SK-N-SH (cell line): Measurements from ENCODE around the gene XYLT2. TPM values are rescaled to one million over a fixed set of nuclear protein-coding genes. Genes with fewer than 3 reads are reported as not detected.

ENCODE experiments used
- CTCF ChIA-PET: fragments of 300-600, 350-600 bp; formaldehyde crosslinking; extraction: SDS; loops from one replicate; lab custom pipeline; 2021; lab: Yijun Ruan, JAX
- POLR2A ChIA-PET: fragments of 350-600 bp; sonication (Branson Sonifier 250); formaldehyde crosslinking; extraction: SDS; loops from one replicate; lab custom pipeline; 2020; ENCODE audit warnings: antibody characterized with exemption, inconsistent platforms; lab: Yijun Ruan, JAX
- DNase-seq: peaks from one replicate; pipeline ENCODE4 v3.0.0; 2012
- H2AFZ ChIP-seq: fragments of 200-600 bp; sonication (generic); 2 replicates; pipeline ENCODE4 v1.8.1; 2016; ENCODE audit warnings: antibody characterized with exemption, mild to moderate bottlenecking, low read depth
- H3F3A ChIP-seq: fragments of 200-600 bp; sonication (generic); replicated peaks from 2 replicates; pipeline ENCODE3; 2016; ENCODE audit warnings: antibody characterized with exemption, mild to moderate bottlenecking; ENCODE audit not compliant: insufficient read depth
- H3K27ac ChIP-seq, 2 experiments: fragments of 200-500 bp in 1 of 2; fragments of 200-600 bp in 1 of 2; sonication (Bioruptor generic) in 1 of 2; sonication (generic), shearing (Covaris generic) in 1 of 2; 2 replicates each; pipeline versions ENCODE4 v1.5.1 to v1.6.1; 2014 to 2016; ENCODE audit warnings: low read depth in 2 of 2, inconsistent platforms in 1 of 2, low read length in 1 of 2, mild to moderate bottlenecking in 1 of 2, mixed read lengths in 1 of 2
- H3K27me3 ChIP-seq: fragments of 200-600 bp; sonication (generic), shearing (Covaris generic); 2 replicates; pipeline ENCODE4 v1.6.1; 2016; ENCODE audit warnings: mixed run types; ENCODE audit not compliant: insufficient read depth
- H3K36me3 ChIP-seq, 2 experiments: fragments of 200-500 bp in 1 of 2; fragments of 200-600 bp in 1 of 2; sonication (Bioruptor generic) in 1 of 2; sonication (generic) in 1 of 2; replicated peaks in 1 of 2; 2 replicates each; pipeline versions ENCODE3 to v1.5.1; 2014 to 2016; ENCODE audit warnings: low read length in 1 of 2, mild to moderate bottlenecking in 1 of 2; ENCODE audit not compliant: insufficient read depth in 2 of 2, control insufficient read depth in 1 of 2
- H3K4me1 ChIP-seq, 2 experiments: fragments of 200-500 bp in 1 of 2; fragments of 200-600 bp in 1 of 2; sonication (Bioruptor generic) in 1 of 2; sonication (generic), shearing (Covaris generic) in 1 of 2; 2 replicates each; pipeline versions ENCODE4 v1.5.1 to v1.6.1; 2014 to 2016; ENCODE audit warnings: low read depth in 1 of 2, low read length in 1 of 2, mixed run types in 1 of 2; ENCODE audit not compliant: insufficient read depth in 2 of 2, control insufficient read depth in 1 of 2
- H3K4me2 ChIP-seq: fragments of 200-600 bp; sonication (generic), shearing (Covaris generic); 2 replicates; pipeline ENCODE4 v1.6.1; 2017; ENCODE audit warnings: mixed run types
- H3K4me3 ChIP-seq, 2 experiments: fragments of 200-500 bp in 1 of 2; fragments of 200-600 bp in 1 of 2; sonication (Bioruptor generic) in 1 of 2; sonication (generic), shearing (Covaris generic) in 1 of 2; 2 replicates each; pipeline versions ENCODE4 v1.5.1 to v1.8.1; 2014 to 2016; ENCODE audit warnings: low read depth in 2 of 2, inconsistent platforms in 1 of 2, low read length in 1 of 2, mild to moderate bottlenecking in 1 of 2, mixed read lengths in 1 of 2, moderate library complexity in 1 of 2
- H3K79me2 ChIP-seq: fragments of 200-600 bp; sonication (generic); 2 replicates; pipeline ENCODE4 v1.8.1; 2017; ENCODE audit warnings: mild to moderate bottlenecking; ENCODE audit not compliant: insufficient read depth
- H3K9ac ChIP-seq: fragments of 200-600 bp; sonication (generic); 2 replicates; pipeline ENCODE4 v1.6.1; 2017; ENCODE audit warnings: mixed run types
- H3K9me2 ChIP-seq: fragments of 200-600 bp; sonication (generic); 2 replicates; pipeline ENCODE4 v1.6.1; 2017; ENCODE audit warnings: mixed run types
- H3K9me3 ChIP-seq: fragments of 200-600 bp; sonication (generic); 2 replicates; pipeline ENCODE4 v1.6.1; 2017; ENCODE audit warnings: mixed run types, mild to moderate bottlenecking, moderate library complexity
- H4K20me1 ChIP-seq: fragments of 200-600 bp; sonication (generic); 2 replicates; pipeline ENCODE4 v1.6.1; 2017; ENCODE audit warnings: mild to moderate bottlenecking, mixed run types; ENCODE audit not compliant: insufficient read depth
- CTCF ChIP-seq: fragments of 200-600 bp; sonication (generic); IDR thresholded peaks from 2 replicates; pipeline ENCODE4 v1.6.1; 2017; ENCODE audit warnings: antibody characterized with exemption, mild to moderate bottlenecking, moderate library complexity
- ELF1 ChIP-seq: IDR thresholded peaks from 2 replicates; pipeline ENCODE4 v1.4.0; 2012
- EP300 ChIP-seq, 2 experiments: IDR thresholded peaks; 2 replicates each; pipeline versions ENCODE4 v1.4.0 to v1.6.1; 2012; ENCODE audit warnings: borderline replicate concordance in 1 of 2, low read depth in 1 of 2, low read length in 1 of 2
- JUND ChIP-seq: IDR thresholded peaks from 2 replicates; pipeline ENCODE4 v1.4.0; 2012
- MEF2A ChIP-seq: IDR thresholded peaks from 2 replicates; pipeline ENCODE4 v1.4.0; 2012; ENCODE audit warnings: low read depth, borderline replicate concordance
- MXI1 ChIP-seq: IDR thresholded peaks from 2 replicates; pipeline ENCODE4 v1.6.1; 2012; ENCODE audit warnings: mild to moderate bottlenecking, low read depth, low read length, improper control_type of control experiment
- NFIC ChIP-seq: IDR thresholded peaks from 2 replicates; pipeline ENCODE4 v1.4.0; 2012; ENCODE audit warnings: borderline replicate concordance
- RAD21 ChIP-seq: IDR thresholded peaks from 2 replicates; pipeline ENCODE4 v1.6.1; 2012; ENCODE audit warnings: mild to moderate bottlenecking, low read length
- RCOR1 ChIP-seq: fragments of 150-350 bp; IDR thresholded peaks from 2 replicates; pipeline ENCODE4 v1.6.1; 2017; ENCODE audit warnings: antibody characterized with exemption, low read length
- WGBS: methylation state at CpG from one replicate; pipeline ENCODE4 v1.1.6; 2017; ENCODE audit warnings: low lambda C conversion rate; 5-methylcytosine and 5-hydroxymethylcytosine counted together
- polyA plus RNA-seq, 3 experiments: library from polyadenylated mRNA; depleted of rRNA; stranded (reverse); fragments of >200 nt; gene quantifications; 2 replicates each; pipeline ENCODE4 v1.2.3, GENCODE V29; 2012
- TF ChIP-seq, protein P1 (sequence below): IDR thresholded peaks from 2 replicates; pipeline ENCODE4 v1.6.1; 2012; ENCODE audit warnings: mild to moderate bottlenecking, low read depth, low read length, moderate library complexity
- TF ChIP-seq, protein P2 (sequence below): IDR thresholded peaks from 2 replicates; pipeline ENCODE4; 2012

The XYLT2 gene
- polyA plus RNA-seq, 1 of the 3 experiments (the other 2 are of a cell fraction) = 28.4 TPM

DNA sequence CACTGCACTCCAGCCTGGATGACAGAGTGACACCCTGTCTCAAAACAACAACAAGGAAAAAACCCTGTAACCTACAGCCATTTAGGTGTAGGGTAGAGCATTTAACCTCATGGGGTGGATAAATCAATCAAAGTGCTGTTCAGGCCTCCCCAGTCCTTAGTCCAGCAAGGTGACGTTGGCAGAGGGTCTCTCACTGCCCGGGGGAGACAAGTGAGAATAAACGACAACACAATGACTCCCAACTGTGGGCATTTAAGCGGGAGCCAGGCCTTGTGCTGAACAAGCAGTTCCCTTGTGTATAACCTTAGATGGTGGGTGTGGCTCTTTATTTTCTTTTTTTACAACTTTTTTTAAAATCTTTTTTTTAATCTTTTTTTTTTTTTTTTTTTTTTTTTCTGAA, 42.3 kb upstream of the XYLT2 start:
- H3K9me2 ChIP-seq = no peaks in the 10 kb centered on the region
- ChIA-PET POLR2A (no interaction called here), CTCF (interaction anchor here (0.9 to 53.3 kb wide), 3 partner anchors 92 to 176 kb away, joined by 3 to 2150 read pairs (median 388); partner anchors contain the start of genes COL1A1 and SGCA)
- H3K27ac ChIP-seq = no peak overlapping the region
- H3K79me2 ChIP-seq = no peaks in the 10 kb centered on the region
- no peak overlapping the region for H2AFZ ChIP-seq
- no peaks in the 10 kb centered on the region for H3K9me3 ChIP-seq
- H4K20me1 ChIP-seq = no peaks in the 10 kb centered on the region
- no peak for DNase-seq
- no peaks in the 10 kb centered on the region for H3K36me3 ChIP-seq
- no peaks in the 10 kb centered on the region for H3K4me1 ChIP-seq
- H3K27me3 ChIP-seq = no peaks in the 10 kb centered on the region
- H3K9ac ChIP-seq = no peak overlapping the region
- TF ChIP-seq RCOR1 = no peak
- TF ChIP-seq ELF1 = no peak
- no peak for TF ChIP-seq JUND
- TF ChIP-seq CTCF = no peak
- no peak for TF ChIP-seq NFIC
- no peaks in the 10 kb centered on the region for H3F3A ChIP-seq
- H3K4me2 ChIP-seq = no peak overlapping the region
- WGBS = 86% methylated on average over 4 of the region's 4 CpGs
- H3K4me3 ChIP-seq = no peak overlapping the region

DNA sequence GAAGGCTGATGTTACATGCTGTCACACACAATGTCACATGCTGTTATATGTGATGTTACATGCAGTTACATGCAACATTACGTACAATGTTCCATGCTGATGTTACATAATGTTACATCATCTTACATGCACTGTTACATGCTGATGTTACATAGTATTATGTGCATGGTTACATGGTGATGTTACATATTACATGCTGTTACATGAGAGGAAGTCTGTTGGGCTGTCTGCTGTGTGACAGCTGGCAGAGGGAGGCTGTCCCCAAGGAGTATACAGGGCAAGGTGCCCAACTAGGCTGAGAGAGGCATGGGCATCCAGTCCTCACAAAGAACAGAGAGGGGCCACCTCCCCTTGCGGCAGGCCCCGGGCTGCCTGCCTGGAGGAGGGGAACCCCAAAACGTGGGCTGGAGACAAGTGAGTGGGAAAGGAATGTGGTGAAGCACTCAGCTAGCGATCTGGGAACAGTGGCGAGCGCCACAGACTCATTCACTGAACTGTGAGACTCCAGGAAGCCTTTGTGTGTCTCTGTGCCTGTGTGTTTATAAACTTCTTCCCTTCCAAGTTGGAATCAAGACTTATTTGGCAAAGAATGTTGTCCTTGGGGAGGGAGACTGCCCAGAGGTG, 41.0 kb upstream of the XYLT2 start:
- TF ChIP-seq, protein P1, sequence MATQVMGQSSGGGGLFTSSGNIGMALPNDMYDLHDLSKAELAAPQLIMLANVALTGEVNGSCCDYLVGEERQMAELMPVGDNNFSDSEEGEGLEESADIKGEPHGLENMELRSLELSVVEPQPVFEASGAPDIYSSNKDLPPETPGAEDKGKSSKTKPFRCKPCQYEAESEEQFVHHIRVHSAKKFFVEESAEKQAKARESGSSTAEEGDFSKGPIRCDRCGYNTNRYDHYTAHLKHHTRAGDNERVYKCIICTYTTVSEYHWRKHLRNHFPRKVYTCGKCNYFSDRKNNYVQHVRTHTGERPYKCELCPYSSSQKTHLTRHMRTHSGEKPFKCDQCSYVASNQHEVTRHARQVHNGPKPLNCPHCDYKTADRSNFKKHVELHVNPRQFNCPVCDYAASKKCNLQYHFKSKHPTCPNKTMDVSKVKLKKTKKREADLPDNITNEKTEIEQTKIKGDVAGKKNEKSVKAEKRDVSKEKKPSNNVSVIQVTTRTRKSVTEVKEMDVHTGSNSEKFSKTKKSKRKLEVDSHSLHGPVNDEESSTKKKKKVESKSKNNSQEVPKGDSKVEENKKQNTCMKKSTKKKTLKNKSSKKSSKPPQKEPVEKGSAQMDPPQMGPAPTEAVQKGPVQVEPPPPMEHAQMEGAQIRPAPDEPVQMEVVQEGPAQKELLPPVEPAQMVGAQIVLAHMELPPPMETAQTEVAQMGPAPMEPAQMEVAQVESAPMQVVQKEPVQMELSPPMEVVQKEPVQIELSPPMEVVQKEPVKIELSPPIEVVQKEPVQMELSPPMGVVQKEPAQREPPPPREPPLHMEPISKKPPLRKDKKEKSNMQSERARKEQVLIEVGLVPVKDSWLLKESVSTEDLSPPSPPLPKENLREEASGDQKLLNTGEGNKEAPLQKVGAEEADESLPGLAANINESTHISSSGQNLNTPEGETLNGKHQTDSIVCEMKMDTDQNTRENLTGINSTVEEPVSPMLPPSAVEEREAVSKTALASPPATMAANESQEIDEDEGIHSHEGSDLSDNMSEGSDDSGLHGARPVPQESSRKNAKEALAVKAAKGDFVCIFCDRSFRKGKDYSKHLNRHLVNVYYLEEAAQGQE = no peak
- TF ChIP-seq MXI1 (no peak), RAD21 (no peak), JUND (no peak), MEF2A (no peak), EP300 (IDR thresholded peaks at IDR 0.05; ENCODE audit: borderline replicate concordance in 1 of 2, low read depth in 1 of 2, low read length in 1 of 2) (no peak), NFIC (no peak)
- TF ChIP-seq, protein P2, sequence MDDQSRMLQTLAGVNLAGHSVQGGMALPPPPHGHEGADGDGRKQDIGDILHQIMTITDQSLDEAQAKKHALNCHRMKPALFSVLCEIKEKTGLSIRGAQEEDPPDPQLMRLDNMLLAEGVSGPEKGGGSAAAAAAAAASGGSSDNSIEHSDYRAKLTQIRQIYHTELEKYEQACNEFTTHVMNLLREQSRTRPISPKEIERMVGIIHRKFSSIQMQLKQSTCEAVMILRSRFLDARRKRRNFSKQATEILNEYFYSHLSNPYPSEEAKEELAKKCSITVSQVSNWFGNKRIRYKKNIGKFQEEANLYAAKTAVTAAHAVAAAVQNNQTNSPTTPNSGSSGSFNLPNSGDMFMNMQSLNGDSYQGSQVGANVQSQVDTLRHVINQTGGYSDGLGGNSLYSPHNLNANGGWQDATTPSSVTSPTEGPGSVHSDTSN = no peak
- Histone ChIP-seq H2AFZ (no peak overlapping the region), H3K4me2 (no peak overlapping the region), H3K9me3 (no peaks in the 10 kb centered on the region), H3K9me2 (no peaks in the 10 kb centered on the region), H3K9ac (no peak overlapping the region), H3K4me1 (no peaks in the 10 kb centered on the region), H3K36me3 (no peaks in the 10 kb centered on the region), H4K20me1 (no peaks in the 10 kb centered on the region), H3K27ac (no peak overlapping the region), H3K4me3 (no peak overlapping the region), H3K27me3 (no peaks in the 10 kb centered on the region), H3F3A (no peaks in the 10 kb centered on the region), H3K79me2 (no peaks in the 10 kb centered on the region)
- ChIA-PET POLR2A (no interaction called here), CTCF (interaction anchor here (1.0 to 53.3 kb wide), 5 partner anchors 9 to 211 kb away, joined by 3 to 2150 read pairs (median 59); partner anchors contain the start of genes COL1A1 and SGCA)
- 81% methylated on average over 7 of the region's 7 CpGs for WGBS
- DNase-seq = no peak
